SK-N-MC (cell line): ENCODE data around the gene SLC44A1.

ENCODE experiments used
- EZH2 ChIP-seq: fragments of 200-600 bp; sonication (generic); IDR thresholded peaks from one replicate; pipeline ENCODE4 v1.6.1; 2017; ENCODE audit warnings: antibody characterized with exemption
- POLR2AphosphoS5 ChIP-seq: IDR thresholded peaks from 2 replicates; pipeline ENCODE4 v1.6.1; 2012; ENCODE audit warnings: mild to moderate bottlenecking, low read depth, low read length, borderline replicate concordance

- no peak for TF ChIP-seq EZH2
- TF ChIP-seq POLR2AphosphoS5, result no peak
These were observed 157.2 kb downstream of the SLC44A1 start for GRCh38 chr9:105401651-105402050.
